Measurements from ENCODE around the gene COX7A1.
A peak's percentile ranks its signal among the peaks of the same experiment; 100 is the strongest.
"Not testable (repeated sequence)": the region's sequence is repeated elsewhere in the genome, so short reads cannot be mapped to it uniquely, and the experiment has no call there.

Gene COX7A1

GRCh38 chr19:36173846-36174245 lies 21.6 kb upstream of the COX7A1 start:
- H2AFZ ChIP-seq (ENCODE audit: insufficient read depth, low read length, poor library complexity); H4K8ac ChIP-seq (ENCODE audit: low read depth, low read length); H3K18ac ChIP-seq (ENCODE audit: low read length); H3K79me1 ChIP-seq (ENCODE audit: low read length); H3K4ac ChIP-seq (ENCODE audit: low read depth, low read length); H3K9me3 ChIP-seq (ENCODE audit: insufficient read depth, low read depth, low read length); H2BK5ac ChIP-seq (ENCODE audit: low read depth, low read length, poor library complexity); H3K4me2 ChIP-seq (ENCODE audit: low read length); H2BK12ac ChIP-seq (ENCODE audit: low read length); H3K36me3 ChIP-seq (ENCODE audit: control insufficient read depth in 1 of 2, insufficient read depth in 2 of 2, low read length in 2 of 2); H4K12ac ChIP-seq (ENCODE audit: low read depth, low read length); H3K79me2 ChIP-seq (ENCODE audit: control insufficient read depth, insufficient read depth, low read length, poor library complexity); H3K4me3 ChIP-seq (ENCODE audit: low read depth, low read length); H3K27me3 ChIP-seq (ENCODE audit: insufficient read depth, low read length); H3K27ac ChIP-seq (ENCODE audit: low read depth, low read length); H4K91ac ChIP-seq (ENCODE audit: low read depth, low read length); H3K4me1 ChIP-seq (ENCODE audit: control insufficient read depth in 1 of 2, insufficient read depth in 2 of 2, low read length in 2 of 2); H3K23ac ChIP-seq (ENCODE audit: low read length); H3K9ac ChIP-seq (ENCODE audit: low read length); H2BK120ac ChIP-seq (ENCODE audit: insufficient read depth, low read length, poor library complexity); H3K14ac ChIP-seq (ENCODE audit: low read length); H2AK5ac ChIP-seq (ENCODE audit: low read length): not testable (repeated sequence)
- DNase-seq = peak; percentile 50
- WGBS (ENCODE audit: extremely low coverage, insufficient coverage, insufficient read length) = no CpG with 5 or more reads among the region's 8 CpGs

DNA sequence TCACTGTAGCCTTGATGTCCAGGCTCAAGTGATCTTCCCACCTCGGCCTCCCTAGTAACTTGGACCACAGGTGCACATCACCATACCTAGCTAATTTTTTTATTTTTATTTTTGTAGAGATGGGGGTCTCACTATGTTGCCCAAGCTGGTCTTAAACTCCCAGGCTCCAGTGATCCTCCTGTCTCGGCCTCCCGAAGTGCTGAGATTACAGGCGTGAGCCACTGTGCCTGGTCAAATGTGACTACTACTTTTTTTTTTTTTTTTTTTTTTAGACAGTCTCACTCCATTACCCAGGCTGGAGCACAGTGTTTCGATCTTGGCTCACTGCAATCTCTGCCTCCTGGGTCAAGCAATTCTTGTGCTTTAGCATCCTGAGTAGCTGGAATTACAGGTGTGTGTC lies 20.6 kb upstream of the COX7A1 start:
- H2BK5ac ChIP-seq (ENCODE audit: low read depth, low read length, poor library complexity) = no peak overlapping the region
- no peak overlapping the region for H2AK5ac ChIP-seq (ENCODE audit: low read length)
- H2BK12ac ChIP-seq (ENCODE audit: low read length) = no peak overlapping the region
- no peak overlapping the region for H2BK120ac ChIP-seq (ENCODE audit: insufficient read depth, low read length, poor library complexity)
- no peak overlapping the region for H2AFZ ChIP-seq (ENCODE audit: insufficient read depth, low read length, poor library complexity)
- no peak overlapping the region for H4K91ac ChIP-seq (ENCODE audit: low read depth, low read length)
- H3K14ac ChIP-seq (ENCODE audit: low read length) = no peak overlapping the region
- H3K4me2 ChIP-seq (ENCODE audit: low read length) = no peak overlapping the region
- no peak overlapping the region for H3K27ac ChIP-seq (ENCODE audit: low read depth, low read length)
- H3K79me2 ChIP-seq (ENCODE audit: control insufficient read depth, insufficient read depth, low read length, poor library complexity) = no peaks in the 10 kb centered on the region
- no peaks in the 10 kb centered on the region for H3K79me1 ChIP-seq (ENCODE audit: low read length)
- H3K18ac ChIP-seq (ENCODE audit: low read length) = no peak overlapping the region
- H4K12ac ChIP-seq (ENCODE audit: low read depth, low read length) = no peak overlapping the region
- no CpG with 5 or more reads among the region's 5 CpGs for WGBS (ENCODE audit: extremely low coverage, insufficient coverage, insufficient read length)
- DNase-seq = no peak
- H3K4me3 ChIP-seq (ENCODE audit: low read depth, low read length) = no peak overlapping the region
- H3K4me1 ChIP-seq (ENCODE audit: control insufficient read depth in 1 of 2, insufficient read depth in 2 of 2, low read length in 2 of 2) = no peaks in the 10 kb centered on the region
- no peaks in the 10 kb centered on the region for H3K36me3 ChIP-seq (ENCODE audit: control insufficient read depth in 1 of 2, insufficient read depth in 2 of 2, low read length in 2 of 2)
- H3K4ac ChIP-seq (ENCODE audit: low read depth, low read length) = no peak overlapping the region
- H3K9me3 ChIP-seq (ENCODE audit: insufficient read depth, low read depth, low read length) = no peaks in the 10 kb centered on the region
- no peak overlapping the region for H4K8ac ChIP-seq (ENCODE audit: low read depth, low read length)
- no peak overlapping the region for H3K23ac ChIP-seq (ENCODE audit: low read length)
- H3K9ac ChIP-seq (ENCODE audit: low read length) = no peak overlapping the region
- H3K27me3 ChIP-seq (ENCODE audit: insufficient read depth, low read length) = no peaks in the 10 kb centered on the region

- no peak overlapping the region for H2BK5ac ChIP-seq (ENCODE audit: low read depth, low read length, poor library complexity)
- no peak for DNase-seq
- H4K12ac ChIP-seq (ENCODE audit: low read depth, low read length) = no peak overlapping the region
- H4K8ac ChIP-seq (ENCODE audit: low read depth, low read length) = no peak overlapping the region
- H2BK120ac ChIP-seq (ENCODE audit: insufficient read depth, low read length, poor library complexity) = no peak overlapping the region
- H3K36me3 ChIP-seq (ENCODE audit: control insufficient read depth in 1 of 2, insufficient read depth in 2 of 2, low read length in 2 of 2) = no peaks in the 10 kb centered on the region
- H4K91ac ChIP-seq (ENCODE audit: low read depth, low read length) = no peak overlapping the region
- H3K23ac ChIP-seq (ENCODE audit: low read length) = no peak overlapping the region
- no peak overlapping the region for H2BK12ac ChIP-seq (ENCODE audit: low read length)
- H3K79me2 ChIP-seq (ENCODE audit: control insufficient read depth, insufficient read depth, low read length, poor library complexity) = no peaks in the 10 kb centered on the region
- no peak overlapping the region for H3K4ac ChIP-seq (ENCODE audit: low read depth, low read length)
- H3K79me1 ChIP-seq (ENCODE audit: low read length) = no peaks in the 10 kb centered on the region
- H3K4me3 ChIP-seq (ENCODE audit: low read depth, low read length) = no peak overlapping the region
- H3K18ac ChIP-seq (ENCODE audit: low read length) = no peak overlapping the region
- no CpG with 5 or more reads among the region's 9 CpGs for WGBS (ENCODE audit: extremely low coverage, insufficient coverage, insufficient read length)
- H2AK5ac ChIP-seq (ENCODE audit: low read length) = no peak overlapping the region
- no peaks in the 10 kb centered on the region for H3K27me3 ChIP-seq (ENCODE audit: insufficient read depth, low read length)
- no peak overlapping the region for H2AFZ ChIP-seq (ENCODE audit: insufficient read depth, low read length, poor library complexity)
- no peak overlapping the region for H3K4me2 ChIP-seq (ENCODE audit: low read length)
- H3K9me3 ChIP-seq (ENCODE audit: insufficient read depth, low read depth, low read length) = no peaks in the 10 kb centered on the region
- H3K14ac ChIP-seq (ENCODE audit: low read length) = no peak overlapping the region
- H3K27ac ChIP-seq (ENCODE audit: low read depth, low read length) = no peak overlapping the region
- H3K9ac ChIP-seq (ENCODE audit: low read length) = no peak overlapping the region
- no peaks in the 10 kb centered on the region for H3K4me1 ChIP-seq (ENCODE audit: control insufficient read depth in 1 of 2, insufficient read depth in 2 of 2, low read length in 2 of 2)
These were observed 17.0 kb upstream of the COX7A1 start for GRCh38 chr19:36169084-36169760.

GRCh38 chr19:36163813-36164212 lies 11.6 kb upstream of the COX7A1 start:
- no peaks in the 10 kb centered on the region for H3K4me1 ChIP-seq (ENCODE audit: control insufficient read depth in 1 of 2, insufficient read depth in 2 of 2, low read length in 2 of 2)
- H3K36me3 ChIP-seq (ENCODE audit: control insufficient read depth in 1 of 2, insufficient read depth in 2 of 2, low read length in 2 of 2) = peaks cover 10 to 11% of the 10 kb centered on the region in 2 experiments

More at GRCh38 chr19:36163813-36164212, 11.6 kb upstream of the COX7A1 start:
- Histone ChIP-seq H3K9me3 (ENCODE audit: insufficient read depth, low read depth, low read length) (peaks cover 2% of the 10 kb centered on the region), H3K9ac (ENCODE audit: low read length) (no peak overlapping the region), H3K18ac (ENCODE audit: low read length) (no peak overlapping the region), H2BK120ac (ENCODE audit: insufficient read depth, low read length, poor library complexity) (no peak overlapping the region), H2BK12ac (ENCODE audit: low read length) (no peak overlapping the region), H3K4me2 (ENCODE audit: low read length) (no peak overlapping the region), H4K91ac (ENCODE audit: low read depth, low read length) (no peak overlapping the region), H2AK5ac (ENCODE audit: low read length) (no peak overlapping the region), H3K4me3 (ENCODE audit: low read depth, low read length) (no peak overlapping the region), H3K23ac (ENCODE audit: low read length) (no peak overlapping the region), H3K4ac (ENCODE audit: low read depth, low read length) (no peak overlapping the region), H3K27ac (ENCODE audit: low read depth, low read length) (no peak overlapping the region), H4K8ac (ENCODE audit: low read depth, low read length) (no peak overlapping the region), H3K79me2 (ENCODE audit: control insufficient read depth, insufficient read depth, low read length, poor library complexity) (no peaks in the 10 kb centered on the region), H3K79me1 (ENCODE audit: low read length) (no peaks in the 10 kb centered on the region), H2BK5ac (ENCODE audit: low read depth, low read length, poor library complexity) (no peak overlapping the region), H3K14ac (ENCODE audit: low read length) (no peak overlapping the region), H2AFZ (ENCODE audit: insufficient read depth, low read length, poor library complexity) (no peak overlapping the region), H3K27me3 (ENCODE audit: insufficient read depth, low read length) (no peaks in the 10 kb centered on the region), H4K12ac (ENCODE audit: low read depth, low read length) (no peak overlapping the region)
- no peak for DNase-seq
- no CpG with 5 or more reads among the region's 12 CpGs for WGBS (ENCODE audit: extremely low coverage, insufficient coverage, insufficient read length)

All from trophoblast cell (in vitro differentiated cells and primary cell).